MM.1S (cell line): ENCODE data around the gene PIK3R1.

Source experiments
- CTCF ChIP-seq: fragments of 300-600 bp; sonication (generic); IDR thresholded peaks from 2 replicates; pipeline ENCODE4 v1.5.1; 2016; ENCODE audit warnings: antibody characterized with exemption, low read length, mixed read lengths
- EZH2 ChIP-seq: fragments of 300-600 bp; sonication (generic); optimal IDR thresholded peaks from 2 replicates; pipeline ENCODE3; 2017; ENCODE audit warnings: low read depth, mild to moderate bottlenecking, antibody characterized with exemption, low read length, mixed read lengths

- TF ChIP-seq CTCF (no peak), EZH2 (no peak)
These were observed 115.0 kb downstream of the PIK3R1 start for GRCh38 chr5:68330574-68330973.
